ENCODE data around the gene GAD2.

The GAD2 gene

DNA sequence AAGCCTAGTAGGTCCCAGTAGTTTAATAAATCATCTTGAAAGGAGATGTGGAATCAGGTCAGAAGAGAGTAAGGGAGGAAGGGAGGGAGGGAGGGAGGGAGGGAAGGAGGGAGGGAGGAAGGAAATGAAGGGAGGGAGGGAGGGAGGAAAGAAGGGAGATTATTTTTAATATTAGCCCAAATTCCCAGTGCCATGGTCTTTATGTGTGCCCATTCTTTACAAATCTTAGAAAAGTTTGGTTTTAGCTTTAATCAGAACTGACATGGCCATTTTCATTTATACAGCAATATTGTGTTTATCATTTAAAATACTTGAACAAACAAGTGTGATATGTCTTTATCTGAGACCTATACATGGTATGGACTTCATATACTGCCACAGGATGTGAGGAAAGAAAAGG, 86.8 kb downstream of the GAD2 start:
- no peak overlapping the region for H3K27ac ChIP-seq (ENCODE audit: low read length)
- no peaks in the 10 kb centered on the region for H3K9me3 ChIP-seq (ENCODE audit: insufficient read depth, low read length, severe bottlenecking)
- H3K4me1 ChIP-seq (ENCODE audit: insufficient read depth, low read length) = no peaks in the 10 kb centered on the region
- H3K4me2 ChIP-seq (ENCODE audit: insufficient read depth, low read length) = no peak overlapping the region
- H3K9ac ChIP-seq (ENCODE audit: low read depth, low read length) = no peak overlapping the region
- H3K79me2 ChIP-seq (ENCODE audit: insufficient read depth, low read length) = no peaks in the 10 kb centered on the region
- peaks cover 4% of the 10 kb centered on the region for H3K27me3 ChIP-seq (ENCODE audit: insufficient read depth, low read length, poor library complexity)
- ATAC-seq (ENCODE audit: insufficient read depth, low read depth) (no peak), DNase-seq (no peak)
- no peak overlapping the region for H2AFZ ChIP-seq (ENCODE audit: low read depth, low read length)
- H3K4me3 ChIP-seq (ENCODE audit: low read depth in 1 of 2, low read length in 2 of 2) = no peak overlapping the region
- H3K36me3 ChIP-seq (ENCODE audit: insufficient read depth, low read length) = no peaks in the 10 kb centered on the region
- no peaks in the 10 kb centered on the region for H4K20me1 ChIP-seq (ENCODE audit: insufficient read depth, low read length)
- TF ChIP-seq, protein P1, sequence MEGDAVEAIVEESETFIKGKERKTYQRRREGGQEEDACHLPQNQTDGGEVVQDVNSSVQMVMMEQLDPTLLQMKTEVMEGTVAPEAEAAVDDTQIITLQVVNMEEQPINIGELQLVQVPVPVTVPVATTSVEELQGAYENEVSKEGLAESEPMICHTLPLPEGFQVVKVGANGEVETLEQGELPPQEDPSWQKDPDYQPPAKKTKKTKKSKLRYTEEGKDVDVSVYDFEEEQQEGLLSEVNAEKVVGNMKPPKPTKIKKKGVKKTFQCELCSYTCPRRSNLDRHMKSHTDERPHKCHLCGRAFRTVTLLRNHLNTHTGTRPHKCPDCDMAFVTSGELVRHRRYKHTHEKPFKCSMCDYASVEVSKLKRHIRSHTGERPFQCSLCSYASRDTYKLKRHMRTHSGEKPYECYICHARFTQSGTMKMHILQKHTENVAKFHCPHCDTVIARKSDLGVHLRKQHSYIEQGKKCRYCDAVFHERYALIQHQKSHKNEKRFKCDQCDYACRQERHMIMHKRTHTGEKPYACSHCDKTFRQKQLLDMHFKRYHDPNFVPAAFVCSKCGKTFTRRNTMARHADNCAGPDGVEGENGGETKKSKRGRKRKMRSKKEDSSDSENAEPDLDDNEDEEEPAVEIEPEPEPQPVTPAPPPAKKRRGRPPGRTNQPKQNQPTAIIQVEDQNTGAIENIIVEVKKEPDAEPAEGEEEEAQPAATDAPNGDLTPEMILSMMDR (IDR thresholded peaks at IDR 0.05; ENCODE audit: borderline replicate concordance, extremely low read depth, low read length, poor library complexity, severe bottlenecking) = no peak
- no peak for TF ChIP-seq EZH2 (IDR thresholded peaks at IDR 0.05; ENCODE audit: borderline replicate concordance, low read depth, low read length, severe bottlenecking)

DNA sequence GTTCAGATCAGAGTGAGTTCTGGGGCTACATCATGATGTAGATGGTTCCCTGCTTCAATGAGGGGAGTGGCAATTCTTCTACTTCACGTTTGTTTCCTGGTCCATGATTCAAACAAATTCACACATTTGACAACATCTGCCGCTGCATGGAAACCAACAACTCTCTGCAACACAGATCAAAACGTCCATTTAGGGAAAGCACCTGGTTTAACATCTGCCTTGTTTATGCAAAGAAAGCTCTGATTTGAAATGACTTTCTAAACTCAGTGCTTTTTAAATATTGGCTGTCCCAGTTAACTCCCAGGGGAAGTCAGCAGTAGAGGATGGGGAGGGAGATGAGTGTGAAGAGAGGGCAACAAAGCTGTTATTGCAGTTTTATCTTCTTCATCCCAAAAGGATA, 93.8 kb downstream of the GAD2 start:
- Histone ChIP-seq H3K9ac (ENCODE audit: low read depth, low read length) (no peak overlapping the region), H4K20me1 (ENCODE audit: insufficient read depth, low read length) (no peaks in the 10 kb centered on the region), H2AFZ (ENCODE audit: low read depth, low read length) (no peak overlapping the region), H3K4me1 (ENCODE audit: insufficient read depth, low read length) (no peaks in the 10 kb centered on the region), H3K27me3 (ENCODE audit: insufficient read depth, low read length, poor library complexity) (peaks cover 2% of the 10 kb centered on the region), H3K27ac (ENCODE audit: low read length) (no peak overlapping the region), H3K79me2 (ENCODE audit: insufficient read depth, low read length) (no peaks in the 10 kb centered on the region), H3K4me3 (ENCODE audit: low read depth in 1 of 2, low read length in 2 of 2) (no peak overlapping the region), H3K36me3 (ENCODE audit: insufficient read depth, low read length) (no peaks in the 10 kb centered on the region), H3K9me3 (ENCODE audit: insufficient read depth, low read length, severe bottlenecking) (no peaks in the 10 kb centered on the region), H3K4me2 (ENCODE audit: insufficient read depth, low read length) (no peak overlapping the region)
- DNase-seq (no peak), ATAC-seq (ENCODE audit: insufficient read depth, low read depth) (no peak)
- TF ChIP-seq EZH2 (IDR thresholded peaks at IDR 0.05; ENCODE audit: borderline replicate concordance, low read depth, low read length, severe bottlenecking) = no peak
- TF ChIP-seq, protein P1 (IDR thresholded peaks at IDR 0.05; ENCODE audit: borderline replicate concordance, extremely low read depth, low read length, poor library complexity, severe bottlenecking) = no peak

DNA sequence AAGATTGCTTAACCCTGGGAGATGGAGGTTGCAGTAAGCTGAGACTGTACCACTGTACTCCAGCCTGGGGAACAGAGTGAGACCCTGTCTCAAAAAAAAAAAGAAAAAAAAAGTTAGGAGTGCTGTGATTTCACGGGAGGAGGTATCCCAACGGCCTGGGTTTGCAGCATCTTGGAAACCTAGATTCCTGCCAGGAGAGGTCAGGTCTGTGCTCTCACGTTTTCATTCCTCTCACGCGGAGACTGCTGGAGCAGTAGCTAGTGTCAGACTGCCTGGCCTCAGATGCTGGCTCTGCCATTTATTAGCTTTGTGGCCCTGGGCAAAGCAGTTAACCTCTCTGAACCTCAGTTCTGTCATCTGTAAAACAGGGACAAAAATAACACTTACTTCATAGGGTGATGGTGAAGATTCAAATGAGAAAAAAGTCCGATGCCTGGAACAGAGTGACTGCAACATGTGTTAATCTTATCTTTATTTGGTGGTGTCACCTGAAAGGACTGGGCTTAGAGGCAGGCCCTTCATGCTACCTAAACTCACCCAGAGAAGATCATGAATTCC, 94.9 kb downstream of the GAD2 start:
- ATAC-seq (ENCODE audit: insufficient read depth, low read depth) (no peak), DNase-seq (no peak)
- TF ChIP-seq EZH2 (IDR thresholded peaks at IDR 0.05; ENCODE audit: borderline replicate concordance, low read depth, low read length, severe bottlenecking) = no peak
- TF ChIP-seq, protein P1 (IDR thresholded peaks at IDR 0.05; ENCODE audit: borderline replicate concordance, extremely low read depth, low read length, poor library complexity, severe bottlenecking) = no peak
- Histone ChIP-seq H3K9ac (ENCODE audit: low read depth, low read length) (no peak overlapping the region), H4K20me1 (ENCODE audit: insufficient read depth, low read length) (no peaks in the 10 kb centered on the region), H2AFZ (ENCODE audit: low read depth, low read length) (no peak overlapping the region), H3K4me2 (ENCODE audit: insufficient read depth, low read length) (no peak overlapping the region), H3K27ac (ENCODE audit: low read length) (no peak overlapping the region), H3K4me3 (ENCODE audit: low read depth in 1 of 2, low read length in 2 of 2) (no peak overlapping the region), H3K9me3 (ENCODE audit: insufficient read depth, low read length, severe bottlenecking) (no peaks in the 10 kb centered on the region), H3K4me1 (ENCODE audit: insufficient read depth, low read length) (no peaks in the 10 kb centered on the region), H3K27me3 (ENCODE audit: insufficient read depth, low read length, poor library complexity) (peaks cover 2% of the 10 kb centered on the region), H3K79me2 (ENCODE audit: insufficient read depth, low read length) (no peaks in the 10 kb centered on the region), H3K36me3 (ENCODE audit: insufficient read depth, low read length) (no peaks in the 10 kb centered on the region)

Measured in DND-41 (cell line).